HG03135 (cell line): Measurements from ENCODE around the gene RASGRF2.
A peak's percentile ranks its signal among the peaks of the same experiment; 100 is the strongest.

Experiments used
- ATAC-seq: cut with Tn5 transposase; IDR thresholded peaks from one replicate; pipeline ENCODE4 v1.9.1; 2021; ENCODE audit warnings: mild to moderate bottlenecking, moderate library complexity; ENCODE audit not compliant: unreplicated experiment

RASGRF2 gene

GRCh38 chr5:81132381-81132780, 172.2 kb downstream of the RASGRF2 start:
- ATAC-seq = no peak

GRCh38 chr5:81134066-81134465, 173.9 kb downstream of the RASGRF2 start:
- ATAC-seq = no peak

- ATAC-seq = no peak
Observed at GRCh38 chr5:81134566-81134965, 174.4 kb downstream of the RASGRF2 start.

GRCh38 chr5:81136557-81136956, 176.4 kb downstream of the RASGRF2 start:
- ATAC-seq = no peak

- no peak for ATAC-seq
Observed at GRCh38 chr5:81137833-81138232, 177.7 kb downstream of the RASGRF2 start.

- ATAC-seq = no peak
Observed at GRCh38 chr5:81140441-81140840, 180.3 kb downstream of the RASGRF2 start.

- ATAC-seq = no peak
Observed at GRCh38 chr5:81140943-81141342, 180.8 kb downstream of the RASGRF2 start.

GRCh38 chr5:81142108-81142507, 181.9 kb downstream of the RASGRF2 start:
- no peak for ATAC-seq

- ATAC-seq = no peak
Observed at GRCh38 chr5:81145329-81145935, 185.3 kb downstream of the RASGRF2 start.

- no peak for ATAC-seq
Observed at GRCh38 chr5:81146031-81146430, 185.9 kb downstream of the RASGRF2 start.

- ATAC-seq = no peak
Observed at GRCh38 chr5:81147011-81147885, 187.1 kb downstream of the RASGRF2 start.

- no peak for ATAC-seq
Observed at GRCh38 chr5:81147886-81148571, 187.9 kb downstream of the RASGRF2 start.

- no peak for ATAC-seq
Observed at GRCh38 chr5:81151546-81151945, 191.4 kb downstream of the RASGRF2 start.

GRCh38 chr5:81154725-81155124, 194.6 kb downstream of the RASGRF2 start:
- ATAC-seq = peak; percentile 67

- ATAC-seq = no peak
Observed at GRCh38 chr5:81156732-81157131, 196.6 kb downstream of the RASGRF2 start.

GRCh38 chr5:81161012-81161601, 200.9 kb downstream of the RASGRF2 start:
- peak; percentile 80 for ATAC-seq

- no peak for ATAC-seq
Observed at GRCh38 chr5:81162501-81162900, 202.3 kb downstream of the RASGRF2 start.

GRCh38 chr5:81163651-81164050, 203.5 kb downstream of the RASGRF2 start:
- no peak for ATAC-seq

- no peak for ATAC-seq
Observed at GRCh38 chr5:81164476-81164875, 204.3 kb downstream of the RASGRF2 start.

GRCh38 chr5:81164936-81165335, 204.8 kb downstream of the RASGRF2 start:
- no peak for ATAC-seq

GRCh38 chr5:81165493-81166119, 205.4 kb downstream of the RASGRF2 start:
- no peak for ATAC-seq
